GM21515 (cell line): ENCODE results near the gene NACAD.

Experiments used
- ATAC-seq: cut with Tn5 transposase; IDR thresholded peaks from one replicate; pipeline ENCODE4 v1.9.1; 2021; ENCODE audit not compliant: unreplicated experiment

NACAD gene

GRCh38 chr7:45092931-45093235 is 4.1 kb upstream of the NACAD start:
- no peak for ATAC-seq

- ATAC-seq = no peak
Measured at GRCh38 chr7:45092100-45092930, 3.5 kb upstream of the NACAD start.

GRCh38 chr7:45089341-45089891 is 647 bp upstream of the NACAD start:
- ATAC-seq = no peak

- no peak for ATAC-seq
Measured at GRCh38 chr7:45088146-45088701, 545 bp downstream of the NACAD start.

- ATAC-seq = no peak
Measured at GRCh38 chr7:45087301-45088145, 1.2 kb downstream of the NACAD start.

GRCh38 chr7:45086331-45087065 is 2.3 kb downstream of the NACAD start:
- ATAC-seq = no peak

GRCh38 chr7:45085619-45086200 is 3.1 kb downstream of the NACAD start:
- ATAC-seq = no peak

GRCh38 chr7:45084901-45085618 is 3.7 kb downstream of the NACAD start:
- ATAC-seq = no peak

- ATAC-seq = no peak
Measured at GRCh38 chr7:45084336-45084735, 4.4 kb downstream of the NACAD start.

- no peak for ATAC-seq
Measured at GRCh38 chr7:45082831-45083331, 5.9 kb downstream of the NACAD start.

GRCh38 chr7:45082031-45082830 is 6.5 kb downstream of the NACAD start:
- ATAC-seq = no peak

- ATAC-seq = no peak
Measured at GRCh38 chr7:45081670-45081974, 7.1 kb downstream of the NACAD start.

GRCh38 chr7:45080958-45081669 is 7.7 kb downstream of the NACAD start:
- no peak for ATAC-seq

GRCh38 chr7:45080265-45080957 is 8.4 kb downstream of the NACAD start:
- no peak for ATAC-seq

GRCh38 chr7:45078125-45078681 is 10.6 kb downstream of the NACAD start:
- no peak for ATAC-seq

- no peak for ATAC-seq
Measured at GRCh38 chr7:45077579-45077978, 11.2 kb downstream of the NACAD start.

- no peak for ATAC-seq
Measured at GRCh38 chr7:45076946-45077345, 11.8 kb downstream of the NACAD start.
